ENCODE data around the gene TMEM121B.

Gene TMEM121B

GRCh38 chr22:17106785-17107546 lies 14.2 kb downstream of the TMEM121B start:
- Histone ChIP-seq H4K20me1 (ENCODE audit: insufficient read depth, low read length, poor library complexity, severe bottlenecking) (no peaks in the 10 kb centered on the region), H3F3A (ENCODE audit: low read depth) (no peaks in the 10 kb centered on the region), H3K4me2 (ENCODE audit: low read depth, low read length, poor library complexity, severe bottlenecking) (no peak overlapping the region), H3K9ac (ENCODE audit: low read depth, low read length, poor library complexity, severe bottlenecking) (no peak overlapping the region), H3K9me3 (ENCODE audit: insufficient read depth, low read depth, low read length) (no peaks in the 10 kb centered on the region), H3K4me3 (ENCODE audit: low read length, poor library complexity, severe bottlenecking) (no peak overlapping the region), H3K36me3 (ENCODE audit: insufficient read depth, low read length) (peaks cover 71% of the 10 kb centered on the region; the same call in 1 of the 2 replicates), H2AFZ (ENCODE audit: low read length) (no peak overlapping the region), H3K4me1 (ENCODE audit: insufficient read depth, low read length, poor library complexity, severe bottlenecking) (no peaks in the 10 kb centered on the region), H3K79me2 (ENCODE audit: insufficient read depth, low read length) (no peaks in the 10 kb centered on the region), H3K9me2 (replicated peaks; ENCODE audit: low read depth, low read length) (no peaks in the 10 kb centered on the region), H3K27me3 (ENCODE audit: insufficient read depth, low read length, poor library complexity, severe bottlenecking) (no peaks in the 10 kb centered on the region)
- TF ChIP-seq, protein P1, sequence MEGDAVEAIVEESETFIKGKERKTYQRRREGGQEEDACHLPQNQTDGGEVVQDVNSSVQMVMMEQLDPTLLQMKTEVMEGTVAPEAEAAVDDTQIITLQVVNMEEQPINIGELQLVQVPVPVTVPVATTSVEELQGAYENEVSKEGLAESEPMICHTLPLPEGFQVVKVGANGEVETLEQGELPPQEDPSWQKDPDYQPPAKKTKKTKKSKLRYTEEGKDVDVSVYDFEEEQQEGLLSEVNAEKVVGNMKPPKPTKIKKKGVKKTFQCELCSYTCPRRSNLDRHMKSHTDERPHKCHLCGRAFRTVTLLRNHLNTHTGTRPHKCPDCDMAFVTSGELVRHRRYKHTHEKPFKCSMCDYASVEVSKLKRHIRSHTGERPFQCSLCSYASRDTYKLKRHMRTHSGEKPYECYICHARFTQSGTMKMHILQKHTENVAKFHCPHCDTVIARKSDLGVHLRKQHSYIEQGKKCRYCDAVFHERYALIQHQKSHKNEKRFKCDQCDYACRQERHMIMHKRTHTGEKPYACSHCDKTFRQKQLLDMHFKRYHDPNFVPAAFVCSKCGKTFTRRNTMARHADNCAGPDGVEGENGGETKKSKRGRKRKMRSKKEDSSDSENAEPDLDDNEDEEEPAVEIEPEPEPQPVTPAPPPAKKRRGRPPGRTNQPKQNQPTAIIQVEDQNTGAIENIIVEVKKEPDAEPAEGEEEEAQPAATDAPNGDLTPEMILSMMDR (conservative IDR thresholded peaks at IDR 0.05; ENCODE audit: low read length), result no peak
- TF ChIP-seq EZH2phosphoT487 (IDR thresholded peaks at IDR 0.05; ENCODE audit: borderline replicate concordance), result no peak

GRCh38 chr22:17106161-17106784 lies 14.9 kb downstream of the TMEM121B start:
- no peak overlapping the region for H3K4me3 ChIP-seq (ENCODE audit: low read length, poor library complexity, severe bottlenecking)
- no peaks in the 10 kb centered on the region for H3K9me3 ChIP-seq (ENCODE audit: insufficient read depth, low read depth, low read length)
- no peaks in the 10 kb centered on the region for H3K27me3 ChIP-seq (ENCODE audit: insufficient read depth, low read length, poor library complexity, severe bottlenecking)
- H3K4me2 ChIP-seq (ENCODE audit: low read depth, low read length, poor library complexity, severe bottlenecking), result no peak overlapping the region
- no peaks in the 10 kb centered on the region for H4K20me1 ChIP-seq (ENCODE audit: insufficient read depth, low read length, poor library complexity, severe bottlenecking)
- TF ChIP-seq EZH2phosphoT487 (IDR thresholded peaks at IDR 0.05; ENCODE audit: borderline replicate concordance), result no peak
- TF ChIP-seq, protein P1 (conservative IDR thresholded peaks at IDR 0.05; ENCODE audit: low read length), result peak; percentile 19; the same call in 1 of the 2 replicates
- H3K9ac ChIP-seq (ENCODE audit: low read depth, low read length, poor library complexity, severe bottlenecking), result no peak overlapping the region
- H3K36me3 ChIP-seq (ENCODE audit: insufficient read depth, low read length), result peaks cover 78% of the 10 kb centered on the region; the same call in 1 of the 2 replicates
- no peaks in the 10 kb centered on the region for H3F3A ChIP-seq (ENCODE audit: low read depth)
- no peaks in the 10 kb centered on the region for H3K4me1 ChIP-seq (ENCODE audit: insufficient read depth, low read length, poor library complexity, severe bottlenecking)
- no peak overlapping the region for H2AFZ ChIP-seq (ENCODE audit: low read length)
- no peaks in the 10 kb centered on the region for H3K9me2 ChIP-seq (replicated peaks; ENCODE audit: low read depth, low read length)
- H3K79me2 ChIP-seq (ENCODE audit: insufficient read depth, low read length), result no peaks in the 10 kb centered on the region

DNA sequence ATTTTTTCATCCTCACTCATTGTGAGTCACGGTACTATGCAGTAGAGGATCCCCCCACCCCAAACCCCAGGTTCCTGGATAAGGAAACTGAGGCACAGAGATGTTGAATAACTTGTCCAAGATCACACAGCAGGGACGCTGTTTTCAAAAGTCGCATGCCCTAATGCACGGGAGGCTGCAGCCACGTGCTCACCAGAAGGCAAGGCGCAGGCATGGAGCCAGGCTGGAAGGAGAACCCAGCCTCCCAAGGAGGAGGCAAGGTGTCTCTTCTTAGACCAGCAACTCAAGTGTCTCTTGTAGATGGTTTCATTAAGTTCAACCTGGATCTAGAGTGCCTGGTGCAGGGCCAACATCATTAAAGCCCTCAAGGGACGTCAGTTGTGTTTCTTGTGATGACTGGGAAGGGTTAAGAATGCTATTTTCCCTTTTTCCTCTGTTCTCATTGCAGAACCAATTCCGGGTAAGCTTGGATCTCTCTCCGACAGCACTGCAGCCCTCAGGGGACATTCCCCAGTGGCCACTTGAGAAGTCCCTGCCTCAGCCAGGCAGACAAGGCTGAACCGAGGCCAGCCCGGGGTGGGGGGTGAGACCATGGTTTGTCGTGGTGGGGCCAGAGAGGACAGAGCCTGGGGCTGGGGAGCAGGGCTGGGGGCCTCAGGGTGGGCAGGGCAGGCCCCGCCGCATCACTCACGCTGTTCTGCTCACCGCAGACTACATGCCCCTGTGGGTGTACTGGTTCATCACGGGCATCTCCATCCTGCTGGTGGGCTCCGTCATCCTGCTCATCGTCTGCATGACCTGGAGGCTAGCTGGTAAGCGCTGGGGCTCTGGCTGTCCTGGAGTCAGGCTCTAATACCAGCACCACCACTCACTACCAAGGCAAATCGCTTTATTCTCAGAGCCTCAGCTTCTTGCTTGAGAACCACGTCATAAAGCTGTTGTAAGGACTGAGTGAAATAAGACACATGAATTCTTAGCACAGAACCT lies 15.7 kb downstream of the TMEM121B start:
- TF ChIP-seq, protein P1 (conservative IDR thresholded peaks at IDR 0.05; ENCODE audit: low read length), result no peak
- no peak for TF ChIP-seq EZH2phosphoT487 (IDR thresholded peaks at IDR 0.05; ENCODE audit: borderline replicate concordance)
- Histone ChIP-seq H3K9me2 (replicated peaks; ENCODE audit: low read depth, low read length) (no peaks in the 10 kb centered on the region), H3K36me3 (ENCODE audit: insufficient read depth, low read length) (peaks cover 86% of the 10 kb centered on the region; the same call in 1 of the 2 replicates), H3K4me3 (ENCODE audit: low read length, poor library complexity, severe bottlenecking) (no peak overlapping the region), H3F3A (ENCODE audit: low read depth) (no peaks in the 10 kb centered on the region), H3K4me1 (ENCODE audit: insufficient read depth, low read length, poor library complexity, severe bottlenecking) (no peaks in the 10 kb centered on the region), H4K20me1 (ENCODE audit: insufficient read depth, low read length, poor library complexity, severe bottlenecking) (no peaks in the 10 kb centered on the region), H2AFZ (ENCODE audit: low read length) (no peak overlapping the region), H3K9me3 (ENCODE audit: insufficient read depth, low read depth, low read length) (no peaks in the 10 kb centered on the region), H3K9ac (ENCODE audit: low read depth, low read length, poor library complexity, severe bottlenecking) (no peak overlapping the region), H3K79me2 (ENCODE audit: insufficient read depth, low read length) (no peaks in the 10 kb centered on the region), H3K4me2 (ENCODE audit: low read depth, low read length, poor library complexity, severe bottlenecking) (no peak overlapping the region), H3K27me3 (ENCODE audit: insufficient read depth, low read length, poor library complexity, severe bottlenecking) (no peaks in the 10 kb centered on the region)
